ENCODE measurements around the gene COX8A. TPM values are rescaled to one million over a fixed set of nuclear protein-coding genes. Genes with fewer than 3 reads are reported as not detected.

The COX8A gene
- total and polyA plus RNA-seq, 2 of the 8 experiments (the other 6 are each of a cell fraction or from before 2014, with no cell fraction given) = 365 to 1,720 TPM

DNA sequence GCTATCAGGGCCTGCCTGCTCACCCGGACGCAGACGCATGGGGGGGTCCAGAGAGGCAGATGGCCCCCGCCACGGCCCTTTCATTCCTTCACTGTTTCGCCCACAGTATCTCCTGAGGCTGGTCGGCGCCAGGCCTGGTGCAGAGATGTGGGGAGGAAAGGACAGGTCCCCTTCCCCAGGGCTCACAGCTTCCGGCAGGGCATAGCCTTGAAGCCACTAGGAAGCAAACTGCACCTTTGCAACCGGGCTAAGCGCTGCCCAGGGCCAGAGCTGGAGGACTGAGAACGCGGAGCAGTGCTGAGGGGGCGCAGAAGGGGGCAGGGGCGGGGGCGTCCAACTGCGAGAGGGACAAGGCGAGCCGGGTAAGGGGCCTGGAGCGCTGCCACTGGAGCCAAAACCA, 41.1 kb downstream of the COX8A start (continued):
- TF ChIP-seq, protein P1, sequence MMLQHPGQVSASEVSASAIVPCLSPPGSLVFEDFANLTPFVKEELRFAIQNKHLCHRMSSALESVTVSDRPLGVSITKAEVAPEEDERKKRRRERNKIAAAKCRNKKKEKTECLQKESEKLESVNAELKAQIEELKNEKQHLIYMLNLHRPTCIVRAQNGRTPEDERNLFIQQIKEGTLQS (IDR thresholded peaks at IDR 0.05; ENCODE audit: insufficient read depth, low read depth, low read length) = no peak
- TF ChIP-seq CBX8 (IDR thresholded peaks at IDR 0.05; ENCODE audit: borderline replicate concordance, low read depth, low read length) (no peak), SIX5 (IDR thresholded peaks at IDR 0.05; ENCODE audit: low read depth, low read length) (no peak), SP2 (IDR thresholded peaks at IDR 0.05; ENCODE audit: low read length) (no peak), SAP30 (IDR thresholded peaks at IDR 0.05; ENCODE audit: insufficient read depth, insufficient replicate concordance, low read length) (no peak), SRF (IDR thresholded peaks at IDR 0.05; ENCODE audit: low read depth, low read length) (no peak), NRF1 (IDR thresholded peaks at IDR 0.05; ENCODE audit: low read depth, low read length) (no peak), CTBP2 (IDR thresholded peaks at IDR 0.05; ENCODE audit: borderline replicate concordance, insufficient read depth, insufficient read length, low read length) (no peak), MAFK (IDR thresholded peaks at IDR 0.05; ENCODE audit: low read depth, low read length) (no peak)
